ENCODE measurements around the gene MMAB. TPM values are rescaled to one million over a fixed set of nuclear protein-coding genes. Genes with fewer than 3 reads are reported as not detected.

Gene MMAB
- polyA plus RNA-seq, 1 experiment: 22.2 TPM

DNA sequence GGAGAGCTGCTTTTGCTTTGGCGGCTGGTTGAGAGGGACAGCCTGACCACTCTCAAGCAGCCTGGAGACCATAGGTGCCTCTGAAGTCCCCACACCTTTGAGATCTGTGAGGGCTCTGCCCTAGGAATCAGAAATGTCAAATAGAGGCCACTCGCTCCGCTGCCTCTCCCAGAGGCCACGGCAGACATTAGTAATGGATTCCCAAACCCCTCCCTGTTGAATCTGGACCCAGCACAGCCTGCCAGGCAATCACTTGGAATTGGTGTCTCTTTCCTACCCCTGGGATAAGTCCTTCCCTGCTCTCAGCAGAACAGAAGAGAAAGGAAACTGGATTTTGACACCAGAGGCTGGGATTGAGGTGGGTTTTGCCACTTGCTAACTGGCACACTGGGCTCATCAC, 25.0 kb downstream of the MMAB start:
- TF ChIP-seq, protein P1, sequence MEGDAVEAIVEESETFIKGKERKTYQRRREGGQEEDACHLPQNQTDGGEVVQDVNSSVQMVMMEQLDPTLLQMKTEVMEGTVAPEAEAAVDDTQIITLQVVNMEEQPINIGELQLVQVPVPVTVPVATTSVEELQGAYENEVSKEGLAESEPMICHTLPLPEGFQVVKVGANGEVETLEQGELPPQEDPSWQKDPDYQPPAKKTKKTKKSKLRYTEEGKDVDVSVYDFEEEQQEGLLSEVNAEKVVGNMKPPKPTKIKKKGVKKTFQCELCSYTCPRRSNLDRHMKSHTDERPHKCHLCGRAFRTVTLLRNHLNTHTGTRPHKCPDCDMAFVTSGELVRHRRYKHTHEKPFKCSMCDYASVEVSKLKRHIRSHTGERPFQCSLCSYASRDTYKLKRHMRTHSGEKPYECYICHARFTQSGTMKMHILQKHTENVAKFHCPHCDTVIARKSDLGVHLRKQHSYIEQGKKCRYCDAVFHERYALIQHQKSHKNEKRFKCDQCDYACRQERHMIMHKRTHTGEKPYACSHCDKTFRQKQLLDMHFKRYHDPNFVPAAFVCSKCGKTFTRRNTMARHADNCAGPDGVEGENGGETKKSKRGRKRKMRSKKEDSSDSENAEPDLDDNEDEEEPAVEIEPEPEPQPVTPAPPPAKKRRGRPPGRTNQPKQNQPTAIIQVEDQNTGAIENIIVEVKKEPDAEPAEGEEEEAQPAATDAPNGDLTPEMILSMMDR (IDR thresholded peaks at IDR 0.05; ENCODE audit: insufficient read depth, low read depth, low read length): no peak
- H3K36me3 ChIP-seq (ENCODE audit: control insufficient read depth, insufficient read depth, low read length): no peaks in the 10 kb centered on the region
- DNase-seq (ENCODE audit: low read depth): no peak
- no peak overlapping the region for H3K4me3 ChIP-seq (ENCODE audit: low read depth, low read length)
- POLR2A ChIA-PET: no interaction called here
- CTCF ChIA-PET: no interaction called here
- H3K27me3 ChIP-seq (ENCODE audit: control insufficient read depth, insufficient read depth, low read length): peaks cover 9% of the 10 kb centered on the region; the same call in 1 of the 2 replicates

GRCh38 chr12:109547286-109547685, 26.0 kb downstream of the MMAB start:
- ChIA-PET POLR2A (no interaction called here), CTCF (no interaction called here)
- H3K4me3 ChIP-seq (ENCODE audit: low read depth, low read length): no peak overlapping the region
- H3K36me3 ChIP-seq (ENCODE audit: control insufficient read depth, insufficient read depth, low read length): no peaks in the 10 kb centered on the region
- TF ChIP-seq, protein P1 (IDR thresholded peaks at IDR 0.05; ENCODE audit: insufficient read depth, low read depth, low read length): no peak
- no peak for DNase-seq (ENCODE audit: low read depth)
- peaks cover 5% of the 10 kb centered on the region; the same call in 1 of the 2 replicates for H3K27me3 ChIP-seq (ENCODE audit: control insufficient read depth, insufficient read depth, low read length)

DNA sequence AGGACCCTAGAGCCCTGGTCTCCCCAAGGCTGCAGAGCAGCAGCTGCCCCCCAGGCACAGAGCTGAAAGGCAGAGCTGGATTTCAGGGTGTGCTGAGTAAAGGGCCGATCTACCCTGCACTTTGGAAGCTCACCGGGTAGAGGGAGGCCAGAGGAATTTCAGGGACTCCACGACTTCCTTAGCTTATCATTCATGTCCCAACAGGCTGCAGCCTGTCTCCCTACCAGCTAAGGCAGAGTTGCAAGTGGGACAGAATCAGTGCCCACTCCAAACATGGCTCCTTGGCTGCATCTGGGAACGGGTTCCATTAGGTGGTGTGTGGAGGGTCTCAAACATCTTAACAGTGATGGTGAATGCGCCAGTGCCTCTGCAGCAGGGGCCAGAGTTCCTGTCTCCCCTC, 27.5 kb downstream of the MMAB start:
- no peak for DNase-seq (ENCODE audit: low read depth)
- Histone ChIP-seq H3K4me3 (ENCODE audit: low read depth, low read length) (no peak overlapping the region), H3K36me3 (ENCODE audit: control insufficient read depth, insufficient read depth, low read length) (no peaks in the 10 kb centered on the region), H3K27me3 (ENCODE audit: control insufficient read depth, insufficient read depth, low read length) (peaks cover 5% of the 10 kb centered on the region; the same call in 1 of the 2 replicates)
- ChIA-PET CTCF (interaction anchor here (0.8 to 1.1 kb wide), 2 partner anchors 15 to 27 kb away, joined by 3 to 4 read pairs; no protein-coding TSS in a partner anchor), POLR2A (no interaction called here)
- TF ChIP-seq, protein P1 (IDR thresholded peaks at IDR 0.05; ENCODE audit: insufficient read depth, low read depth, low read length): no peak

DNA sequence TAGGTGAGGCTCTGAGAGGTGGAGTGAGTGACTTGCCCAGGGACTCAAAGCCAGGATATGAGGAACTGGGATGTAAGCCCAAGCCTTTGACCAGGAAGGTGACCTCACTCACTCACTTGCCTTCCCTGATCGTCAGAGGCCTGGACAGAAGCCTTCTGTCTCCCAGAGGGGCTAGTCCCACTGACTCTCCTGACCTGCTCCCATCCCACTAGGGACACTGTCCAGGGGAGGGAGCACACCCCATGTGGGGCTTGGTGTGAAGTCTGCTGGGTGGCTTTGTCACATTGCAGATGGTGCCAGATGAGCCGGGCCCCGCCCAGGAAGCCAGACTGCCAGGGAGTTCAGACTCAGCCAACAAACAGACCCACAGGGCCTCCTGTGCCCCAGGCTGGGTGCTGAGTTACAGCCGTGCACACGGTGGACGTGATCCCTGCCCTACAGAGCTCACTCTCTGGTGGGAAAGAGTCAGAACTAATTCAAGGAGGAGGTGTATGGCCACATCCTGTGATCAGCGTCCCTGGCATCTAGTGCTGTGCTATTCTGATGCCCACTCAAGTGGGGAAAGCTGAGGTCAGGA, 28.3 kb downstream of the MMAB start:
- no peaks in the 10 kb centered on the region for H3K36me3 ChIP-seq (ENCODE audit: control insufficient read depth, insufficient read depth, low read length)
- H3K27me3 ChIP-seq (ENCODE audit: control insufficient read depth, insufficient read depth, low read length): 0 out of 2 replicates have a peak, but pooled peaks cover 1% of the 10 kb centered on the region
- POLR2A ChIA-PET: no interaction called here
- TF ChIP-seq, protein P1 (IDR thresholded peaks at IDR 0.05; ENCODE audit: insufficient read depth, low read depth, low read length): no peak
- H3K4me3 ChIP-seq (ENCODE audit: low read depth, low read length): no peak overlapping the region
- DNase-seq (ENCODE audit: low read depth): no peak
- CTCF ChIA-PET: interaction anchor here (1.1 to 1.4 kb wide), 3 partner anchors 26 to 117 kb away, joined by 3 to 4 read pairs (median 3); no protein-coding TSS in a partner anchor

DNA sequence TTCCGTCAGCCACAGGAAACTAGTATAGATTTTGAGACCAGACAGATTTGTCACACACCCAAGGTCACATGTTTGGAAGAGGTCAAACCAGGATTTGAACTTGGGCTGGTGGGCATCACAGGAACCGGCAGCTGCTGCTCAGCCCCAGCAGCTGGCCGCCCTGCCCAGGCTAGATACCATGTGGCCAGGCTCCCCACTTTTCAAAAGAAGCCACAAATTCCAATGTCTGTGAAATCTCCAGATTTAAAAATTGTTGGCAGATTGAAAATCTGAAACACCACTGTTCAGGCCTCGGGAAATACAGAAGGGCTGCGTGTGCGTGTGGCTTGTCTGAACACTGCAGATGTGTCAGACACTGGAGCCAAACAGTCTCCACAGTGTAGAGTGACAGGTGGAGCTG, 30.4 kb downstream of the MMAB start:
- no peaks in the 10 kb centered on the region for H3K36me3 ChIP-seq (ENCODE audit: control insufficient read depth, insufficient read depth, low read length)
- H3K4me3 ChIP-seq (ENCODE audit: low read depth, low read length): no peak overlapping the region
- H3K27me3 ChIP-seq (ENCODE audit: control insufficient read depth, insufficient read depth, low read length): no peaks in the 10 kb centered on the region
- TF ChIP-seq, protein P1 (IDR thresholded peaks at IDR 0.05; ENCODE audit: insufficient read depth, low read depth, low read length): no peak
- POLR2A ChIA-PET: no interaction called here
- no peak for DNase-seq (ENCODE audit: low read depth)
- CTCF ChIA-PET: no interaction called here
